Measurements from ENCODE around the gene BBOF1.
A peak's percentile ranks its signal among the peaks of the same experiment; 100 is the strongest.
"Not testable (repeated sequence)": the region's sequence is repeated elsewhere in the genome, so short reads cannot be mapped to it uniquely, and the experiment has no call there.

Gene BBOF1, protein sequence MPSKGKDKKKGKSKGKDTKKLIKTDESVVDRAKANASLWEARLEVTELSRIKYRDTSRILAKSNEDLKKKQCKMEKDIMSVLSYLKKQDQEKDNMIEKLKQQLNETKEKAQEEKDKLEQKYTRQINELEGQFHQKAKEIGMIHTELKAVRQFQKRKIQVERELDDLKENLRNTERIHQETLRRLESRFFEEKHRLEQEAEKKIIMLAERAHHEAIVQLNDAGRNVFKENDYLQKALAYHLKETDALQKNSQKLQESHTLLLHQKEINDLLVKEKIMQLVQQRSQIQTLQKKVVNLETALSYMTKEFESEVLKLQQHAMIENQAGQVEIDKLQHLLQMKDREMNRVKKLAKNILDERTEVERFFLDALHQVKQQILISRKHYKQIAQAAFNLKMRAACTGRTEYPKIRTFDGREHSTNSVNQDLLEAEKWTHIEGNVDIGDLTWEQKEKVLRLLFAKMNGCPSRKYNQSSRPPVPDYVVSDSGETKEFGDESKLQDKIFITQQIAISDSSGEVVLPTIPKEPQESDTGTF

DNA sequence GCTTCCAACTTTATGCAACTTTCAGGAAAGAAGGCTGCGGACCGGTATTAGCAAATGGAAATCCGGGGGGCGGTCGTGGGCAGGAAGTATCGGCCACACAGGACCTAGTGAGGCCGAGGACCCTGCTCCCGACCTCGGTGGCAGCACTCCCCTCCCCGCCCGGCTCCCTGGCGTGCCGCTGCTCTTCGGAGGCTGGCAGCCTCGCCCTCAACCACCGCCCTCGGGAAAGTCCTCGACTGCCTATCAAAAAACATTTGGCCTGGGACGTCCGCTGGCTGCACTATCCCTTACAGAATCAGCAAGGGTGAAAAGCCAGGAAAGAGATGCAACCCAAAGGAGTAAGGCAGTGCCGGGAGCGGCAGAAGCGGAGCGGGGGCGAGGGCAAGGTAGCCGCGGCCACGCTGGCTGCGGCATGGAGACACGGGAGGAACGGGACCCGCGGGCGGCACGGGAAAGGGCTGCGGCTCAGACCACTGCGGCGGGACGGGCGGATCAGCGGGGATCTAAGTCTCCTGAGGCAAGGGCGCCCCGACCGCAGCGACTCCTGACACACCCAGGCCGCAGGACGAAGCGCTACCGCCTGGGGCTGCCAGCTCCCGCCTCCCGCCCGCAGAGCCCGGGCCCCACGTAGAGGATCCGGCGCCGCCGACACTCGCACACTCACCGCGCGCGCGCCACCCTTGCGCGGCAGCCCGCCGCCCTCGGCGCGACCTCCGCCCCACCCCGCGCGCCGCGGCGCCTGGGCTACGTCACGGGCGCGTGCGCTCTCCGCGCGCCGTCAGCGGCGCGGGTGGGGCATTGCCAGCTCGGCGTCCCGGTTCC is at the start of gene BBOF1, which contains the start of gene ENTPD5:
TSS of gene BBOF1 (plus strand) at position 764 of the 822 bp plus-strand sequence. CDS start 130 bp downstream, outside the sequence.
TSS of gene ENTPD5 (minus strand) at position 703 of the 822 bp plus-strand sequence. CDS start 31,186 bp downstream, outside the sequence.
- peak; percentile 89 for DNase-seq

DNA sequence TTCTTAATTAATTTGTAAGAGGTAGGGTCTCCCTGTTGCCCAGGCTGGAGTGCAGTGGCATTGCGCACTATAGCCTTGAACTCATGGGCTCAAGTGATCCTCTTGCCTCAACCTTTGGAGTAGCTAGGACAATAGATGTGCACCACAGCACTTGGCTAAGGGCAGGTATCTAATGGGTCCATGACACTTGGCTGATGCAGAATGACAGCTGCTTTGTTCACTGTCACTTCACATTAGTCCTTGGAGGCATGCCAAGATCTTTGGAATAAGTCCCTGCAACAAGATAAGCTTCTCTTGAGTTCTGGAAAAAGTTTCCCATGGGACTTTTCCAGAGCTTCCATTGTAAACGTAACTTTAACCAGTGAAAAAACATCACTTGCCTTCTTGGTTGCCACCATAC is 45.7 kb upstream of the BBOF1 start:
- no peak for DNase-seq

DNA sequence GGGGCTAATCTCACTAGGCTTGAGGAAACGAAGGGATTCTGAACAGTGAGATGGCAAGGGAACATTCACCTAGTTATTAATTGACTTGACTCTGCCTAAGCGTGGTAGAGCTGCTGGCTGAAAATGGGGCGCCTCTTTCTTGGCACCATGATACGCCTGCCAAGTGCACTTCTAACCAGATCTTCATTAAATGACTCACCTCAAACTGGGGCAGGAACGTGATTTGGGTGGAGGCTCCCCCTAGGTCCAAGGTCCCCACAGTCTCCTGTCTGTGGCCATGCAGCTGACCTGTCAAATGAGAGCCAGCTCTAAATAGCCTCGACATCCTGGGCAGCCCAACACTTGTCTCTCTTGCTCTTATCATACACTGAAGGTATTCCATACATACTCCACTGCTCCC is 43.0 kb upstream of the BBOF1 start:
- no peak for DNase-seq

DNA sequence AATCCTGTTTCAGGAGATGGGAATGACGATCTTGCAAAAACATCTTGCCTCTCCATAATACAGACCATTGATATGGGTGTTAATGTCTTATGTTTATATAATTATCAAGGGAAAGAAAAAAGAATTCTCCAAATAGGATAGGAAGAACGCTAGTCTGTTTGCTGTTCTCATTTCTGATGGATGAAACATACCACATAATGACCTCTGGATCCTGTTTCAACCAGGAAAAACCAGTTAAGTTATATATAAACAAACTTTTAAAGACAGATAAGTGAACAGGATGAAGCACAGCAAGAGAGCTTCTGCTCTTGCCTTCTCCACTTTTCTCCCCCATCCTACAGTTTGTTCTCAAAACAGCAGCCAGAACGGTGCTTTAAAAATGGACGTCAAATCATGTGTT is 41.3 kb upstream of the BBOF1 start:
- DNase-seq, result no peak

DNA sequence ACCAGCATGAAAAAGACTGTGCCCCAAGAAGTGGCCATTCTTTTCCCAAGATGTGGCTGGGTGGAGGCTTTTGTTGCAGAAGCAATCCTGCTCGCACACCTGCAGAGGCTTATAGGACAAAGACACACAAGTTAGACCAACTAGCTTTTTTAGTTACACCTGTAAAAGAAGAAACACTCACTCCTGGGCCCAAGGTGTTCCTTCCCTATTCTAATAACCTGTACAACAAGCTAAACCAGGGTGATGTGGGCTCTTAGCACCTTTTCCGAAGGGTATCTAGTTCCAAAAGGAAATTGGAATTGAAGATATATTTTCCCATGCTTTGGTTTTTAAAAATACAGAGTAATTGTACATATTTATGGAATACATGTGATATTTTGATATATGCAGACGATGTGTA is 31.1 kb upstream of the BBOF1 start:
- no peak for DNase-seq

DNA sequence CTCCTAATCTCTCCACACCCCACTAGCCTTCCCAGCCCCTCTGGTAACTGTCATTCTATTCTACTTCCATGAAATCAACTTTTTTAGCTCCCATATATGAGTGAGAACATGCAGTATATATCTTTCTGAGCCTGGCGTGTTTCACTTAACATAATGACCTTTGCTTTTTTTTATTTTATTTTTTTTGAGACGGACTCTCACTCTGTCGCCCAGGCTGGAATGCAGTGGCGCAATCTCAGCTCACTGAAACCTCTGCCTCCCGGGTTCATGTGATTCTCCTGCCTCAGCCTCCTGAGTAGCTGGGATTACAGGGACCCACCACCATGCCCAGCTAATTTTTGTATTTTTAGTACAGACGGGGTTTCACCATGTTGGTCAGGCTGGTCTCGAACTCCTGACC is 30.5 kb upstream of the BBOF1 start:
- DNase-seq, result not testable (repeated sequence)

DNA sequence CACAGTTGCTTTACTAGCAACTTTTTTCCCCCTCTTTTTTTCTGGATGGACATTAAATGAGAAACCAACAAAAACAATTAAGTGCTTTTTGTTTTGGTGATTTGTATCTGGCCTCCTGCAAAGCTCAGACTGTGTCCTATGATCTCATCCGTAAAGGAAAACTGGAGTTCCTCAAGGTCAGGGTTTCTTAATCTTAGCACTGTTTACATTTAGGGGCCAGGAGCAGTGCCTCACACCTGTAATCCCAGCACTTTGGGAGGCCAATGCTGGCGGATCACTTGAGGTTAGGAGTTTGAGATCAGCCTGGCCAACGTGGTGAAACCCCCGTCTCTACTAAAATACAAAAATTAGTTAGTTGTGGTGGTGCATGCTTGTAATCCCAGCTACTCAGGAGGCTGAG is 28.1 kb upstream of the BBOF1 start:
- no peak for DNase-seq

DNA sequence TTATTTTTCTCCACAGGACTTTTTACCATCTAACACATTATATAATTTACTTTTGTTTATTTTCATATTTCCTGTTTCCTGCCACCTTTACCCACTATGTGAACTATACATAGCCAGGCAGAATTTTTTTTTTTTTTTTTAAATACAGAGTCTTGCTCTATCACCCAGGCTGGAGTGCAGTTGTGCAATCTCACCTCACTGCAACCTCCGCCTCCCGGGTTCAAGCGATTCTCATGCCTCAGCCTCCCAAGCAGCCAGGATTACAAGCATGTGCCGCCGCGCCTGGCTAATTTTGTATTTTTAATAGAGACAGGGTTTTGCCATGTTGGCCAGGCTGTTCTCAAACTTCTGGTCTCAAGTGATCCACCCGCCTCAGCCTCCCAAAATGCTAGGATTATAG is 24.2 kb upstream of the BBOF1 start:
- not testable (repeated sequence) for DNase-seq

DNA sequence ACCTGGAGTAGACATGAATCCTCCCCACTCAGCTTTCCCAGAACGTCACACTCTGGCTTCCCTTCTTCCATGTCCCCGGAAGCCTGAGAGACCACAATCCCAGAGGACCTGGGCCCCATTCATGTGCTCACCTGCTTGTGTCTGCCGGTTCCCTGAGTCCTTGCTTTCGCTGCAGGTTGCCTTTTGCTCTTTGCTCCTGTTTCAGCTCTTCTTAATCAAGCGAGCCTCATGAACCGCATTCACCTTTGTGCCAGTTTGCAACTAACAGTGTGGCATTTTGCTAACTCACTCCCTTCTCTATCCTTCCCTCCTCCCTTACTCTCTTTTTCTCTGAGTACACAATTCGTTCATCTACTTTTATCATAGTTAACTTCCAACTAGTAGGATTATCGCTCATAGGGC is 23.2 kb upstream of the BBOF1 start:
- DNase-seq, result no peak

DNA sequence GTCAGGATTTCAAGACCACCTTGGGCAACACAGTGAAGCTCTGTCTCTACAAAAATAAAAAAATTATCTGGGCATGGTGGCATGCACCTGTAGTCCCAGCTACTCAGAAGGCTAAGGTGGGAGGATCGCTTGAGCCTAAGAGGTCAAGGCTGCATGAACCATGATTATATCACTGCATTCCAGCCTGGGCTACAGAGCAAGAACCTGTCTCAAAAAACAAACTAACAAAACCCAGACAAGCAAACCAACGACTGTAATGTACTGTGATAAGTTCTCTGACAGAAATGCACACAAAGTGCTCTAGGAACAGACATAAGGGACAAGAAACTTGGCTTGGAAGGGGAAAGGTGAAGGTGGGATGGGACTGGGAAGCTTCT is 22.4 kb upstream of the BBOF1 start:
- DNase-seq, result no peak

DNA sequence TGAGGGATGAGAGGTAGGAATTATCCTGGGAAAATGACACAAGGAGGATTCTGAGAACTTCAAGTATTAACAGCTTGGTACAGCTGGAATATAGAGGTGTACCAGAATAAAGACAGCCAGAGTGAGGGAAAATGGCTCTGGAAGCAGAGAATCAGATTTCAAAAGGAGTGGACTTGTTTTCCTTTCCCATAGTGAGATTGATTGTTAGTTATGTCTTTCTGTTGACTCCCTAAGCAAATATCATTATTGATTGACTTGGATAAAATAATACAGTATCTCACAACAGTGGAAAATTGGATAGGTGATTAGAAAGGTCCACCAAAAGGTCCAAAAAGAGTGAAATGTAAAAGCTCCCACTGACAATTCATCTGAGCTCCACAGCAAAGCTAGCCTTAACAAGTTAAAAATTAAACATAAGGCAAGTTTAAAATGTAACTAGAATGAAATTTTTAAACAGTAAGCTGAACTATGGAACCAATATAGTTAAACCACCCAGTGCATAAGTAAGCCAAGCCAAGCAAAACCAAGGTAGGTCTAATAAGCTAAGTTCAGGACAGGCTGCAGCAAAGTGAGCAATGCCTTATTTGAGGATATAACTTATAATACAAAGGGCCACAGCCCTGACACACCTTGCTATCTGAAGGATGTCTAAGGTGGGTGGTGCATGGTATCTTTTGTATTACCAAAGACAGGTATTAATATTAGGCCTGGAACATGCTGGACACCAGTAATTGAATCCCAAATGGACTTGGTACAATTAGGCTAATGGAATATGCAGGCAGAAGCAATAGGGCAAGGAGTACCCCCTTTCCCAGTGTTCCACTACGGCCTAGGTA is 21.8 kb upstream of the BBOF1 start:
- no peak for DNase-seq

DNA sequence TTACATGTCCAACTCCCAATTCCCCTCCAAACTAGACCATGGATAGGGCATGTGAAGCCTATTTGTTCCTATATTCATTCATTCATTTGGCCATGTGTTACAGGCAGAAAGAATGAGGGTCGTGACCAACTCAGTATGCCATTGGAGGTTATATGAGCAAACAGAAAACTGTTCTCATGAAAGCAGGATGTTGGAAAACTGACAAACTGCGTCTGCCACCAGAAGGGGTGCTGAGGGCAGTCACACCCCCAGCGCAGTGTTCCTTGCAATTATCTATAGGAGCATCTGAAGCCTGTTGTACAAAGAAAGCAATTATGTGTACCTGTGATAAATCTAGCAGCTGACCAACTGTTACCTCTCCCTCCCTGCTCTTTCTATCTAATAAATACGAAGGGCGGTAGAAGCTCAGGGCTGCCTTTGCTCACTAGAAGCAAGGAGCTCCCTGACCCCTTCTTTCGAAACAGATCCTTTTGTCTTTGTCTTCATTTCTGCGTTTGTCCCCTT is 21.2 kb upstream of the BBOF1 start:
- DNase-seq, result no peak

DNA sequence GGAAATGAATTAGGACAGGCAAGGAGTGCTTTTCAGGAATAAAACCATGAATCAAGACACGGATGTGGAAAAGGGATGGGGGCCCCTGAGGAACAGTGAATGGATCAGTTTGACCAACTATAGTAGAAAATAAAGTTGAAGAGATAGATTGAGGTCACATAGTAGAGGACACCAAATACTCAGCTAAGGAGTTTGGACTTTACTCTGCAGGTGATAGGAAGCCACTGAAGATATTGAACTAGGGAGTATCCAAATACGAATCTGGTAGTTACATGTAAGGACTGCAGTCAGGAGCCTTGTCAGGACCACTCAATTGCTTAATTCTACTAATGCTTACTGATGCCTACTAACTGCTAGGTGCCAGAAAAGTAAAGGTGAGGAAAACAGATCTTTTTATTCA is 20.4 kb upstream of the BBOF1 start:
- no peak for DNase-seq

DNA sequence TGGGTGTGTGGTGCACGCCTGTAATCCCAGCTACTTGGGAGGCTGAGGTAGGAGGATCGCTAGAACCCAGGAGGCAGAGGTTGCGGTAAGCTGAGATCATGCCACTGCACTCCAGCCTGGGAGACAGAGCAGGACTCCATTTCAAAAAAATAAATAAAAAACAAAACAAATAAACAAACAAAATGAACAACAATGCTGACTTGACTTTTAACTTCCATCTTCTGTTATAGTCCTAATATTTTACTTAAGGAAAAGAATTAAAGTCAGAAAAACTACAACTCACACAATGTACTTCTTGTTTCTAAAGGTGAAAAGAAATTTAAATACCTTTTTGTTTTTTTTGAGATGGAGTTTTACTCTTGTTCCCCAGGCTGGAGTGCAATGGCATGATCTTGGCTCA is 13.5 kb upstream of the BBOF1 start:
- not testable (repeated sequence) for DNase-seq

DNA sequence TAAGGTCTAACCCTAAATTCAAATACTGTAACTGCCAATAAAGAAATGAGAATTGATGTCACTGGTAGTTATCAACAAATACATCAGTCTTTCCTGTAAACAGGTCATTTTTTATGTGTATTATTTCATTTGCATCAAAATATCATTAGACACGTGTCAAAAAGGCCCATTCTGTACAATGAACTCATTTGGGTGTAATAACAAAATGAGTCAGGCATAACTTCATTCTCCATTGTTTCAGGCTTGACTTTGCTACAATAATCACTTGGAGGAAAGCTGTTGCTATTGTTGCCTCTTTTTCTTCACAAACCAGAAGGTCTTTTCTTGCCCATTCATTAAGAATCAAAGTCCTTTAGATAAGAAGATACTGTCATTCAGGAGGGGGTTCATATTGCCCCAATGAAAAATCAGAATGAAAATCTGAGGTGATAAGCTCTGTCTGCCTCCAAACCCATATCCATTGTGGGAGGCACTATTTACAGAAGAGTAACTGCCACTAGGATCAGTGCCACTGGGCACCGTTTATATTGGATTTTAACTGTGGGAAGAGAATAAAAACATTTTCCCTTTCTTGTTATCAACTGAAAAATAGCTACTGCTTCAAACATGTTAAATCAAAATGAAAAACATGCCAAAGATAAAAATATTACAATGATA is 10.2 kb upstream of the BBOF1 start:
- no peak for DNase-seq

DNA sequence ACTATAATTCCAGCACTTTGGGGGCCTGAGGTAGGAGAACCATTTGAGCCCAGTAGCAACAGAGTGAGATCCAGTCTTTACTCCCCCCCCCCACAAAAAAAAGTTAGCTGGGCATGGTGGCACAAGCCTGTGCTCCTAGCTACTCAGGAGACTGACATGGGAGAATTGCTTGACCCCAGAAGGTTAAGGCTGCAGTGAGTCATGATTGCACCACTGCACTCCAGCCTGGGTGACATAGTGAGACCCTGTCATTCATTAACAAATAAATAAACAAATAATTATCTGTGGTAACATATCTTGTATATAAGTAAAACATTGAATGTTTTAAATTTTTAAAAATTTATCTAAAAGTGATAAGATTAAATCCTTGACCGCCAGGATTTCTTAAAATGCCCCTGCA is 4.8 kb upstream of the BBOF1 start:
- DNase-seq, result no peak

DNA sequence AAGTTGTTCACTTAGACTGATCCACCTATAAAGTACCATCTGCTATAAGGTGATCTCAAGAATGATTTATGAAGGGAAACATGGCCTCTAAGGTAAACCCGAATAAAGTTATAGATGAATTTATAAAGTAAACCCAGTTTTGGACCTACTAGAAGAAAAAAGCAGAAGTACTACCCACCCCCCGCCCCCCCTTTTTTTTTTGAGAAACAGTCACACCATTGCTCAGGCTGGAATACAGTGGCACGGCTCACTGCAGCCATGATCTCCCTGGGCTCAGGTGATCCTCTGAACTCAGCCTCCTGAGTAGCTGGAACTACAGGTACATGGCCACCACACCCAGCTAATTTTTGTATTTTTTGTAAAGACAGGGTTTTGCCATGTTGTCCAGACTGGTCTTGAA is 4.0 kb upstream of the BBOF1 start:
- DNase-seq, result no peak

DNA sequence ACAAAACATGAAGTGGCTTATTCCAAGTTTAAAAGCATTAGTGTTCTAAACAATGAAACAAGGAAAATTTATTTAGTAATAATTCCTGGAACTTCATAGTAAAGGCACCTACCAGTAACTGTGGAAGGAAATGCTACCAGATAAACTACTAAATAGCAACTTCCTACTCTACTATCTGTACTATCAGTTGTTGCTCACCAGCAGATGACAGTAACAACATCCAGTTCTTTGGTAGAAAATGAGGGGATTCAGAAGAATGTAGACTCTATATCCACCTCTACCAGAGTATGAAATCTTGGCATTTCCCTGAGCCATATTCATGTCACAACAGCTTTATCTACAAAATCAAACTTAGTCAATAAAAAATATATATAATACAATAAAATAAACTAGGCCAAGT is 3.2 kb upstream of the BBOF1 start:
- DNase-seq, result no peak

DNA sequence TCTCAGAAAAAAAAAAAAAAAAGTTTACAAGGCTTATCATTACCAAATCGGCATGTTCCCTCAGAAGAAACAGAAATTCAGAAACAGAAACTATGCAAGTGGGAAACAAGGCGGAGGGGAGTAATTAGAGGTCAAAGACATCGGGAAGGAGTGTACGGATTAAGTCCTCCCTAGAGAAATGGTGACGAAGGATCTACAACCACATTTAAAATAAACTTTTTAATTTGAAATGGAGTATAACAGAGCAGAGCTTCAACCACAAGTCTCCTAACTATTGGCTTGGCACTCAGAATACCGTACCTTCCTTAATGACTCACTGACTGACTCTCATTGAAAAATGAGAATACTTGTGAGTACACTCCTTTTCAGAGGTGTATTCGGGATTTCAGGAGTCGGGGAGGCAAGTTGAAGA is 969 bp upstream of the BBOF1 start:
- no peak for DNase-seq

DNA sequence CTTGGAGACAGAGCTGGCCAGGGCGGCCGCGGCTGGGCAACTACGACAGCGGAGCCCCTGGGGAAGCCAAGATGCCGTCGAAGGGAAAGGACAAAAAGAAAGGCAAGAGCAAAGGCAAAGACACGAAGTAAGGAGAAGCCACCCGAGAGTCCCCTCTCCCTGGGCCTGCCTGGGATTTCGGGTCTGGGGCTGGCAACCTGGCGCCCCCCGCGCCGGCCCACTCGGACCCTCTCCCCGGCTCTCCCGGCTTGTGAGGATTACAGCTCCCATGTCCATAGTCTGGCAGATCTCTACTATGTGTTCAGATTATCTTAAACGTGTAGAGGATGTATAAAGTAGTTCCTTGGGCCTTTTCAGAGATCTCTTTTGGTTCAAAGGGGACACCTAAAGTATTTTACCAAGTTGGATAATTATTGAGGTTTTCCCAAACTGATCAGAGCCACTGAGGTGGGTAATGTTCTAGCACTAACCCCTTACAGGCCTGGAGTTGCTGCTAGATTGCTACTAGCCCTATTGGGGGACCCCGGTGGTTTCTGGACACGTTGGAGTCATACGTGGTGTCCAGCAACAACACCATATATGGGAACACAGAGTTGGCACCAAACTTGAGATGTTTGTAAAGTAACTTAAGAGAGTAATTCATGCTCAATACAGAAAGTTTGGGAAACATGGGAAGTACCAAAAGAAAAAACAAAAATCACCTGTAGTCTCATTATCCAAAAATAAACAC is 424 bp downstream of the BBOF1 start:
- no peak for DNase-seq

DNA sequence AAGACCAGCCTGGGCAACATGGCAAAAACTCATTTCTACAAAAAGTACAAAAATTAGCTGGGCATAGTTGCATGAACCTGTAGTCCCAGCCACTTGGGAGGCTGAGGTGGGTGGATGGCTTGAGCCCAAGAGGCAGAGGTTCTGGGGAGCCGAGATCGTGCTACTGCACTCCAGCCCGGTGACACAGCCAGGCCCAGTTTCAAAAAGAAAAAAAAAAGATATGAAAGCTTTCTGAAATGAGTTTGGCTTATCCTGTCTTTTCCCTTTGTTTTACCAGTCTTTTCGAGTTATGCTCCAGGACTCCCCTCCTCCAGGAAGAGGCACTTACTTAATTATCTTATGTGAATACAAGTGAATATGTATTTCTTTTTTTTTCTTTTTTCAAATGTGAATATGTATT is 3.2 kb downstream of the BBOF1 start:
- DNase-seq, result no peak
